HepG2 (cell line): ENCODE data around the gene VAC14. TPM values are rescaled to one million over a fixed set of nuclear protein-coding genes. Genes with fewer than 3 reads are reported as not detected.
A peak's percentile ranks its signal among the peaks of the same experiment; 100 is the strongest.

Experiments
- FIP1L1 ChIP-seq: fragments of 200-400 bp; formaldehyde crosslinking; IDR thresholded peaks from 2 replicates; pipeline ENCODE4 v1.6.1; 2018; ENCODE audit warnings: low read depth, mild to moderate bottlenecking, low read length, moderate library complexity, borderline replicate concordance; ENCODE audit not compliant: insufficient read depth
- HDAC1 ChIP-seq: sonication (generic); formaldehyde crosslinking; IDR thresholded peaks from 2 replicates; pipeline ENCODE4 v1.5.1; 2020; ENCODE audit warnings: mild to moderate bottlenecking, missing genetic modification reagents
- MED13 ChIP-seq: sonication (generic); formaldehyde crosslinking; IDR thresholded peaks from 2 replicates; pipeline ENCODE4 v1.5.0; 2020; ENCODE audit warnings: missing genetic modification reagents
- PHF20 ChIP-seq: sonication (generic); formaldehyde crosslinking; IDR thresholded peaks from 2 replicates; pipeline ENCODE4 v1.5.0; 2020; ENCODE audit warnings: mild to moderate bottlenecking, missing genetic modification reagents
- PHF8 ChIP-seq: sonication (generic); formaldehyde crosslinking; IDR thresholded peaks from 2 replicates; pipeline ENCODE4 v1.5.0; 2020; ENCODE audit warnings: missing genetic modification reagents
- RAD21 ChIP-seq: fragments of 450-650 bp; formaldehyde crosslinking; IDR thresholded peaks from 2 replicates; pipeline ENCODE4 v1.5.0; 2020; ENCODE audit warnings: mild to moderate bottlenecking
- TAF15 ChIP-seq: fragments of 200-400 bp; formaldehyde crosslinking; IDR thresholded peaks from one replicate; pipeline ENCODE4 v1.6.1; 2018; ENCODE audit warnings: mild to moderate bottlenecking, low read depth, low read length; ENCODE audit not compliant: poor library complexity, severe bottlenecking
- ZNF251 ChIP-seq: sonication (generic); formaldehyde crosslinking; IDR thresholded peaks from 2 replicates; pipeline ENCODE4 v1.9.0; 2021; ENCODE audit warnings: mild to moderate bottlenecking, missing genetic modification reagents
- ZNF263 ChIP-seq: sonication (generic); formaldehyde crosslinking; IDR thresholded peaks from 2 replicates; pipeline ENCODE4 v1.4.0; 2020; ENCODE audit warnings: missing genetic modification reagents
- ZNF292 ChIP-seq: sonication (generic); formaldehyde crosslinking; IDR thresholded peaks from 2 replicates; pipeline ENCODE4 v1.8.1; 2022; ENCODE audit warnings: mild to moderate bottlenecking, low read depth, missing genetic modification reagents, borderline replicate concordance
- ZNF337 ChIP-seq: sonication (generic); formaldehyde crosslinking; IDR thresholded peaks from 2 replicates; pipeline ENCODE4 v1.5.1; 2020; ENCODE audit warnings: missing genetic modification reagents, low read depth, mild to moderate bottlenecking, borderline replicate concordance
- ZNF558 ChIP-seq: sonication (generic); formaldehyde crosslinking; IDR thresholded peaks from 2 replicates; pipeline ENCODE4 v1.9.0; 2022; ENCODE audit warnings: mild to moderate bottlenecking, missing genetic modification reagents, borderline replicate concordance
- polyA plus RNA-seq, 8 experiments: library from polyadenylated mRNA; depleted of rRNA in 3 of 8; stranded (reverse) in 7 of 8; unstranded in 1 of 8; fragments of >200 nt; fragmentation: Illumina TruSeq in 4 of 8; extraction: Trizol in 4 of 8; gene quantifications; 2 replicates each; pipeline versions ENCODE4 v1.2.1 to v1.2.3, GENCODE V29; 2011 to 2016; ENCODE audit warnings: low read depth in 4 of 8, missing spikeins in 1 of 8, mixed read lengths in 1 of 8; ENCODE audit not compliant: insufficient read depth in 1 of 8
- total RNA-seq, 5 experiments: library from RNA; depleted of rRNA; stranded (reverse); fragments of >200 nt; fragmentation: Illumina TruSeq; extraction: Trizol; gene quantifications; 2 replicates each; pipeline ENCODE4 v1.2.3, GENCODE V29; 2016; ENCODE audit warnings: low read depth in 1 of 5
- TF ChIP-seq, protein P1 (sequence below): sonication (generic); formaldehyde crosslinking; IDR thresholded peaks from 2 replicates; pipeline ENCODE4 v1.5.1; 2020; ENCODE audit warnings: mild to moderate bottlenecking, missing genetic modification reagents, borderline replicate concordance
- TF ChIP-seq, protein P2 (sequence below): sonication (generic); formaldehyde crosslinking; IDR thresholded peaks from 2 replicates; pipeline ENCODE4 v1.8.0; 2022; ENCODE audit warnings: mild to moderate bottlenecking, missing genetic modification reagents, moderate library complexity
- TF ChIP-seq, protein P3 (sequence below): sonication (generic); formaldehyde crosslinking; IDR thresholded peaks from 2 replicates; pipeline ENCODE4 v1.4.0; 2020; ENCODE audit warnings: mild to moderate bottlenecking, missing genetic modification reagents
- TF ChIP-seq, protein P4 (sequence below): sonication (generic); formaldehyde crosslinking; IDR thresholded peaks from 2 replicates; pipeline ENCODE4 v1.9.0; 2021; ENCODE audit warnings: missing genetic modification reagents, mild to moderate bottlenecking, borderline replicate concordance

Gene VAC14
- total and polyA plus RNA-seq, 2 of the 13 experiments (the other 11 are each of a cell fraction or from before 2014, with no cell fraction given) = 23.5 to 24.6 TPM

DNA sequence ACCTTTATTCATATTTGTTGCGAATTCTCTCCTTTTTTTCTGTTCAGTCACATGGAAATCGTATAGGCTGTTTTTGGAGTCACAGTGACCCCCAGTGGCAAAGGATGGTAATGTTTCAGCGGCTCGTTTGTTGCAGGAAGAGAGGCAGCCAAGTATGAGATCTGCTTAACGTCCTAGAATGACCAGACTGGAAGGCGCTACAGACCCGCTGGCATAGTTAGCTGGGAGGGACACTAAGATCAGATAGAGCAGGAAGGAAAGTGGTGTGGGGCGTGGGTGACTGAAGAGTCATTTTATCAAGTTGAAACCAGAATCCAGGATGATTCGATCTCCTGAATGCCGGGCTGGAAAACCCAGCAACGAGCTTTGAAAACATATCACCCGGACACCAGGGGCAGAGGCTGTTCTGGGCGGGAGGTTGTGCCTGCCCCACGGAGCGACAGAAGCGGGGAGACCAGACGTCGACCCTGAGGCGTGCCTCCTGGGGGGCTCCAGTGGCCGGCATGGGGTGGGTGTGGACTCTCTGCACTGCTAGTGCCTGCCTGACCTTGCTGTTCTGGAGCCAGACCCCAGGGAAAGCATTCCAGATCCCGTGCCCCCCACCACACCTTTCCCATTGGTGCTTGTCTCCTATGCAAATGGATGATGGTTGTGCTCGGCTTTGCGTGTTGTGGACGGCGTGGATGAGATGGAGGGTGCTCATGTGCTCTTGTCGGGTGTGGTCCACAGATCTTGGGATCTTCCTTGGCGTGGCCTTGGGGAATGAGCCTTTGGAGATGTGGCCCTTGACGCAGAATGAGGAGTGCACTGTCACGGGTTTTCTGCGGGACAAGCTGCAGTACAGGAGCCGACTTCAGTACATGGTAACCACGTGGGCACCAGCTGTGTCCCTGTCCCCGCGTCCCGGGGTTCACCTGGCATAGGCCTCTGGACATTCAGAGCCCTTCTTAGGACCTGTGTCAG lies 146.9 kb downstream of the VAC14 start (continued):
- TF ChIP-seq, protein P1, sequence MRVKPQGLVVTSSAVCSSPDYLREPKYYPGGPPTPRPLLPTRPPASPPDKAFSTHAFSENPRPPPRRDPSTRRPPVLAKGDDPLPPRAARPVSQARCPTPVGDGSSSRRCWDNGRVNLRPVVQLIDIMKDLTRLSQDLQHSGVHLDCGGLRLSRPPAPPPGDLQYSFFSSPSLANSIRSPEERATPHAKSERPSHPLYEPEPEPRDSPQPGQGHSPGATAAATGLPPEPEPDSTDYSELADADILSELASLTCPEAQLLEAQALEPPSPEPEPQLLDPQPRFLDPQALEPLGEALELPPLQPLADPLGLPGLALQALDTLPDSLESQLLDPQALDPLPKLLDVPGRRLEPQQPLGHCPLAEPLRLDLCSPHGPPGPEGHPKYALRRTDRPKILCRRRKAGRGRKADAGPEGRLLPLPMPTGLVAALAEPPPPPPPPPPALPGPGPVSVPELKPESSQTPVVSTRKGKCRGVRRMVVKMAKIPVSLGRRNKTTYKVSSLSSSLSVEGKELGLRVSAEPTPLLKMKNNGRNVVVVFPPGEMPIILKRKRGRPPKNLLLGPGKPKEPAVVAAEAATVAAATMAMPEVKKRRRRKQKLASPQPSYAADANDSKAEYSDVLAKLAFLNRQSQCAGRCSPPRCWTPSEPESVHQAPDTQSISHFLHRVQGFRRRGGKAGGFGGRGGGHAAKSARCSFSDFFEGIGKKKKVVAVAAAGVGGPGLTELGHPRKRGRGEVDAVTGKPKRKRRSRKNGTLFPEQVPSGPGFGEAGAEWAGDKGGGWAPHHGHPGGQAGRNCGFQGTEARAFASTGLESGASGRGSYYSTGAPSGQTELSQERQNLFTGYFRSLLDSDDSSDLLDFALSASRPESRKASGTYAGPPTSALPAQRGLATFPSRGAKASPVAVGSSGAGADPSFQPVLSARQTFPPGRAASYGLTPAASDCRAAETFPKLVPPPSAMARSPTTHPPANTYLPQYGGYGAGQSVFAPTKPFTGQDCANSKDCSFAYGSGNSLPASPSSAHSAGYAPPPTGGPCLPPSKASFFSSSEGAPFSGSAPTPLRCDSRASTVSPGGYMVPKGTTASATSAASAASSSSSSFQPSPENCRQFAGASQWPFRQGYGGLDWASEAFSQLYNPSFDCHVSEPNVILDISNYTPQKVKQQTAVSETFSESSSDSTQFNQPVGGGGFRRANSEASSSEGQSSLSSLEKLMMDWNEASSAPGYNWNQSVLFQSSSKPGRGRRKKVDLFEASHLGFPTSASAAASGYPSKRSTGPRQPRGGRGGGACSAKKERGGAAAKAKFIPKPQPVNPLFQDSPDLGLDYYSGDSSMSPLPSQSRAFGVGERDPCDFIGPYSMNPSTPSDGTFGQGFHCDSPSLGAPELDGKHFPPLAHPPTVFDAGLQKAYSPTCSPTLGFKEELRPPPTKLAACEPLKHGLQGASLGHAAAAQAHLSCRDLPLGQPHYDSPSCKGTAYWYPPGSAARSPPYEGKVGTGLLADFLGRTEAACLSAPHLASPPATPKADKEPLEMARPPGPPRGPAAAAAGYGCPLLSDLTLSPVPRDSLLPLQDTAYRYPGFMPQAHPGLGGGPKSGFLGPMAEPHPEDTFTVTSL (CRISPR knock-in tag) = no peak
- TF ChIP-seq ZNF292 (CRISPR knock-in tag) (0 out of 2 replicates have a peak, but pooled peaks have one; percentile 44), ZNF251 (CRISPR knock-in tag) (no peak), ZNF263 (CRISPR knock-in tag) (no peak), FIP1L1 (no peak), MED13 (no peak), PHF20 (no peak), HDAC1 (no peak; the same call in 1 of the 2 replicates), RAD21 (CRISPR knock-in tag) (peak; percentile 85), PHF8 (CRISPR knock-in tag) (no peak), ZNF558 (CRISPR knock-in tag) (no peak), ZNF337 (no peak), TAF15 (no peak)
- TF ChIP-seq, protein P2, sequence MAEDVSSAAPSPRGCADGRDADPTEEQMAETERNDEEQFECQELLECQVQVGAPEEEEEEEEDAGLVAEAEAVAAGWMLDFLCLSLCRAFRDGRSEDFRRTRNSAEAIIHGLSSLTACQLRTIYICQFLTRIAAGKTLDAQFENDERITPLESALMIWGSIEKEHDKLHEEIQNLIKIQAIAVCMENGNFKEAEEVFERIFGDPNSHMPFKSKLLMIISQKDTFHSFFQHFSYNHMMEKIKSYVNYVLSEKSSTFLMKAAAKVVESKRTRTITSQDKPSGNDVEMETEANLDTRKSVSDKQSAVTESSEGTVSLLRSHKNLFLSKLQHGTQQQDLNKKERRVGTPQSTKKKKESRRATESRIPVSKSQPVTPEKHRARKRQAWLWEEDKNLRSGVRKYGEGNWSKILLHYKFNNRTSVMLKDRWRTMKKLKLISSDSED (CRISPR knock-in tag) = 0 out of 2 replicates have a peak, but pooled peaks have one; percentile 44
- TF ChIP-seq, protein P3, sequence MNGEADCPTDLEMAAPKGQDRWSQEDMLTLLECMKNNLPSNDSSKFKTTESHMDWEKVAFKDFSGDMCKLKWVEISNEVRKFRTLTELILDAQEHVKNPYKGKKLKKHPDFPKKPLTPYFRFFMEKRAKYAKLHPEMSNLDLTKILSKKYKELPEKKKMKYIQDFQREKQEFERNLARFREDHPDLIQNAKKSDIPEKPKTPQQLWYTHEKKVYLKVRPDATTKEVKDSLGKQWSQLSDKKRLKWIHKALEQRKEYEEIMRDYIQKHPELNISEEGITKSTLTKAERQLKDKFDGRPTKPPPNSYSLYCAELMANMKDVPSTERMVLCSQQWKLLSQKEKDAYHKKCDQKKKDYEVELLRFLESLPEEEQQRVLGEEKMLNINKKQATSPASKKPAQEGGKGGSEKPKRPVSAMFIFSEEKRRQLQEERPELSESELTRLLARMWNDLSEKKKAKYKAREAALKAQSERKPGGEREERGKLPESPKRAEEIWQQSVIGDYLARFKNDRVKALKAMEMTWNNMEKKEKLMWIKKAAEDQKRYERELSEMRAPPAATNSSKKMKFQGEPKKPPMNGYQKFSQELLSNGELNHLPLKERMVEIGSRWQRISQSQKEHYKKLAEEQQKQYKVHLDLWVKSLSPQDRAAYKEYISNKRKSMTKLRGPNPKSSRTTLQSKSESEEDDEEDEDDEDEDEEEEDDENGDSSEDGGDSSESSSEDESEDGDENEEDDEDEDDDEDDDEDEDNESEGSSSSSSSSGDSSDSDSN (CRISPR knock-in tag) = peak; percentile 46; the same call in 1 of the 2 replicates
- TF ChIP-seq, protein P4, sequence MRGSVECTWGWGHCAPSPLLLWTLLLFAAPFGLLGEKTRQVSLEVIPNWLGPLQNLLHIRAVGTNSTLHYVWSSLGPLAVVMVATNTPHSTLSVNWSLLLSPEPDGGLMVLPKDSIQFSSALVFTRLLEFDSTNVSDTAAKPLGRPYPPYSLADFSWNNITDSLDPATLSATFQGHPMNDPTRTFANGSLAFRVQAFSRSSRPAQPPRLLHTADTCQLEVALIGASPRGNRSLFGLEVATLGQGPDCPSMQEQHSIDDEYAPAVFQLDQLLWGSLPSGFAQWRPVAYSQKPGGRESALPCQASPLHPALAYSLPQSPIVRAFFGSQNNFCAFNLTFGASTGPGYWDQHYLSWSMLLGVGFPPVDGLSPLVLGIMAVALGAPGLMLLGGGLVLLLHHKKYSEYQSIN = no peak
